Stimulated activated effector memory CD8-positive, alpha-beta T cell treated with anti-CD3 and anti-CD28 coated beads, Interleukin-12 subunit alpha, Interleukin-12 subunit beta, amount 100 ng/mL, for 72 hours (primary cell): ENCODE results near the gene PIN4.
"Not testable (repeated sequence)": the region's sequence is repeated elsewhere in the genome, so short reads cannot be mapped to it uniquely, and the experiment has no call there.

Experiments
- ATAC-seq: fragments of 150-1000 bp; cut with Tn5 transposase; 2 replicates; pipeline ENCODE4 v1.10.0; 2021
- DNase-seq, 2 donors: peaks; one replicate each; pipeline ENCODE4 v3.0.0; 2021 to 2022; ENCODE audit warnings: low spot score in 2 of 2
- H3K27ac Mint-ChIP-seq: one replicate; pipeline ENCODE4 v1.8.0; 2022; ENCODE audit warnings: mild to moderate bottlenecking, mixed read lengths
- H3K36me3 Mint-ChIP-seq: one replicate; pipeline ENCODE4 v1.8.0; 2022; ENCODE audit warnings: mild to moderate bottlenecking, mixed read lengths
- H3K4me1 Mint-ChIP-seq: one replicate; pipeline ENCODE4 v1.8.0; 2022; ENCODE audit warnings: mixed read lengths
- H3K4me3 Mint-ChIP-seq: one replicate; pipeline ENCODE4 v1.8.0; 2022; ENCODE audit warnings: mild to moderate bottlenecking, mixed read lengths
- H3K9me3 Mint-ChIP-seq: one replicate; pipeline ENCODE4 v1.8.0; 2022; ENCODE audit warnings: mixed read lengths

PIN4 gene

GRCh38 chrX:72169008-72169728 is 12.4 kb upstream of the PIN4 start:
- Mint-ChIP-seq H3K36me3 (no peaks in the 10 kb centered on the region), H3K4me1 (no peaks in the 10 kb centered on the region), H3K27ac (peak overlapping the region; percentile 68), H3K4me3 (peak overlapping the region; percentile 52), H3K9me3 (no peaks in the 10 kb centered on the region)
- peak; percentile 4 to 51 for DNase-seq
- ATAC-seq, result peak; percentile 91

DNA sequence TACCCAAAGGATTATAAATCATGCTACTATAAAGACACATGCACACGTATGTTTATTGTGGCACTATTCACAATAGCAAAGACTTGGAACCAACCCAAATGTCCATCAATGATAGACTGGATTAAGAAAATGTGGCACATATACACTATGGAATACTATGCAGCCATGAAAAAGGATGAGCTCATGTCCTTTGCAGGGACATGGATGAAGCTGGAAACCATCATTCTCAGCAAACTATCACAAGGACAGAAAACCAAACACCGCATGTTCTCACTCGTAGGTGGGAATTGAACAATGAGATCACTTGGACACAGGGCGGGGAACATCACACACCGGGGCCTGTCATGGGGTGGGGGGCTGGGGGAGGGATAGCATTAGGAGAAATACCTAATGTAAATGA is 5.3 kb upstream of the PIN4 start:
- DNase-seq, H3K4me3 Mint-ChIP-seq, H3K36me3 Mint-ChIP-seq, H3K4me1 Mint-ChIP-seq, H3K27ac Mint-ChIP-seq, ATAC-seq, H3K9me3 Mint-ChIP-seq: not testable (repeated sequence)

DNA sequence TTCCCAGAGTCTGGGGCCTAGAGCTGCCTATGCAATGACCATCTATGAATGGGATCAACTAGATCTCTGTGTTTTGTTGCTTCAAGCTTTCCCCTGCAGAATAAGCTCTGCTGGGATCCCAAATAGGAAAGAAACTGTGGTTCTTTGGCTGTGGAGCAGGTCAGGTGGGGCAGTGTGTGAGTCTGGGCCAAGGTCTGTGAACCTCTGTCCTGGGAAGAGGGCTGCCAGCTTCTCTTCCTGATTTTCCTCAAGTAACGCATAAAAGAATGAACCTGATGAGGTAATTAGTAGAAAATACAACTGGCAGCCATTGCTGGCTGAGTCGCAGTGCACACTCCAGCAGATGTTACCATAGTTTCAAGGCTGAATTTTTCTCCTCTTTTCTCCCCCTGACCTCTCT is 4.6 kb upstream of the PIN4 start:
- DNase-seq, result no peak
- H3K27ac Mint-ChIP-seq, result peak overlapping the region; percentile 50
- no peaks in the 10 kb centered on the region for H3K4me1 Mint-ChIP-seq
- no peak for ATAC-seq
- H3K4me3 Mint-ChIP-seq, result no peak overlapping the region
- no peaks in the 10 kb centered on the region for H3K36me3 Mint-ChIP-seq
- H3K9me3 Mint-ChIP-seq, result no peaks in the 10 kb centered on the region

- no peak overlapping the region for H3K4me3 Mint-ChIP-seq
- H3K27ac Mint-ChIP-seq, result no peak overlapping the region
- DNase-seq (no peak), ATAC-seq (no peak)
- no peaks in the 10 kb centered on the region for H3K36me3 Mint-ChIP-seq
- no peaks in the 10 kb centered on the region for H3K9me3 Mint-ChIP-seq
- peaks cover 6% of the 10 kb centered on the region for H3K4me1 Mint-ChIP-seq
These were observed 1.0 kb upstream of the PIN4 start for GRCh38 chrX:72180539-72180938.

- no peak overlapping the region for H3K27ac Mint-ChIP-seq
- H3K36me3 Mint-ChIP-seq, result no peaks in the 10 kb centered on the region
- DNase-seq (no peak), ATAC-seq (no peak)
- H3K9me3 Mint-ChIP-seq, result no peaks in the 10 kb centered on the region
- no peak overlapping the region for H3K4me3 Mint-ChIP-seq
- peaks cover 10% of the 10 kb centered on the region for H3K4me1 Mint-ChIP-seq
These were observed 1.4 kb downstream of the PIN4 start for GRCh38 chrX:72182924-72183323.

DNA sequence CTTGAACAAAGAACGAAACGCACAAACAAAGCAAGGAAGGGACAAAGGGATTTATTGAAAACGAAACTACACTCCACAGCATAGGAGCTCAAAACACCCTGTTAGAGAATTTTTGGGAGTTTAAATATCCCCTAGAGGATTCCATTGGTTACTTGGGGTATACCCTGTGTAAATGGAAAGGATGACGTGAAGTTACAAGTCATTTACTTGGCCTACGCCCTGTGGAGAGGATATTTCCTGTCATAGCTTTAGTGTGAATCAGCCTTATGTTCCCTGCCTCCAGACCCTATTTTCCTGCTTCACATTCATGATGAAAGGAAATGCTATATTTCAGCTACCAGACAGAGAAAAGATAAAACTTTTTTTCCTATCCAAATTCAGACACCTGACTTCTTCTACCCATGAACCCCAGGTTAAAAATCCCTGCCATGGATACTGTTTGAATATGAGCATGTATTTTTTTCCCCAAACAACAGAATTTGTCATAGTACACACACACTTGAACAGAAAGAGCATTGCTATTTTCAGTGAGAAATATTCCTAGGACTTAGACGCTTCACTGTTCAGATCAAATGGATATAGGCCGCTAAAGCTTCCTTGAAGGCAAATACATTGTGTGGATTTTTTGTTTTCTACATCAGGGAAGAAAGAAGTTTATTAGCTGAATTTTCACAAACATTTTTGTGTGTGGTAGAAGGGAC is 20.4 kb downstream of the PIN4 start:
- H3K9me3 Mint-ChIP-seq, result no peaks in the 10 kb centered on the region
- no peak for DNase-seq

GRCh38 chrX:72202792-72203401 is 21.3 kb downstream of the PIN4 start:
- no peak overlapping the region for H3K27ac Mint-ChIP-seq
- no peak overlapping the region for H3K4me3 Mint-ChIP-seq
- H3K36me3 Mint-ChIP-seq, result peaks cover 24% of the 10 kb centered on the region
- no peak for ATAC-seq
- no peak for DNase-seq
- no peaks in the 10 kb centered on the region for H3K9me3 Mint-ChIP-seq
- H3K4me1 Mint-ChIP-seq, result no peaks in the 10 kb centered on the region

More for the DNA sequence above, 20.4 kb downstream of the PIN4 start:
- no peak overlapping the region for H3K4me3 Mint-ChIP-seq
- no peak overlapping the region for H3K27ac Mint-ChIP-seq
- peaks cover 24% of the 10 kb centered on the region for H3K36me3 Mint-ChIP-seq
- ATAC-seq, result no peak
- H3K4me1 Mint-ChIP-seq, result no peaks in the 10 kb centered on the region

- DNase-seq, result no peak
- Mint-ChIP-seq H3K4me3 (no peak overlapping the region), H3K4me1 (no peaks in the 10 kb centered on the region), H3K27ac (no peak overlapping the region), H3K9me3 (no peaks in the 10 kb centered on the region), H3K36me3 (peaks cover 20% of the 10 kb centered on the region)
- ATAC-seq, result peak; percentile 82
These were observed 21.9 kb downstream of the PIN4 start for GRCh38 chrX:72203421-72203820.

DNA sequence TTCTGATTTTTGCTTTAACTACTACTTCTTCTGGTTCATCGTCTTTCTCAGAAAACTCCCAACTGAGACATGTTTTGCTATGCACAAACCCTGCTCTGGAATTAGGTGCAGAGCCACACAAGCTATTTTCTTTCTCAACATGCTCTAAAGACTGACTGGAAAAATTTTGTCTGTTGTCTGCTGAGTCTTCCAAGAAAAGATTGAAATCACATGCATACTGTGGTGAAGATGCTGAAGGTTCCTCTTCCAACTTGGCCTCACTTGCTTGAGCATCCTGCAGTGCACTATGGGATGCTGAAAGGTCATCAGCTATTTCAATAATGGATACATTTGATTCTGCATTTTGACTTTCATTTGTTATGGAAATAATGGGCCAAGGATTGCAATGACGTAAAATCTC is 24.1 kb downstream of the PIN4 start:
- H3K36me3 Mint-ChIP-seq, result peaks cover 21% of the 10 kb centered on the region
- H3K27ac Mint-ChIP-seq, result no peak overlapping the region
- H3K4me3 Mint-ChIP-seq, result no peak overlapping the region
- no peaks in the 10 kb centered on the region for H3K9me3 Mint-ChIP-seq
- DNase-seq, result no peak
- no peak for ATAC-seq
- H3K4me1 Mint-ChIP-seq, result no peaks in the 10 kb centered on the region

DNA sequence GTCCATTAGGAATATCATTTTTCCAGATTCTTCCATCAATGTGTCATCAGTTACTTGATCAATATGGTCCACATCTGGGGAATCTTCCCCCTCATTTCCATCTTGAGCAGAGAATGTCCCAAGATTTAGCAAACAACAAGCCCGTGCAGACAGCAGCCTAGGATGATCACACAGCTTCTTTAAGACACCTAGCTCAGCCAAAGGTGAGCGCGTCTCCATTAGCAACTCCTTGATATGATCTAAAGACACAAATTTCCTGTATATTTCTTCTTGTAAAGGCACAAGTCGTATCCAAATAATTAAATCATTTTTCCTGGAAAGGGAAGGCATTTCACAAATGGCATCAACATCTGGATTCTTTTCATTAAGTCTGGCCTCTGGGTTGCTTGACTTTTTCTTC is 25.8 kb downstream of the PIN4 start:
- Mint-ChIP-seq H3K36me3 (peaks cover 21% of the 10 kb centered on the region), H3K9me3 (no peaks in the 10 kb centered on the region), H3K4me3 (no peak overlapping the region), H3K27ac (no peak overlapping the region), H3K4me1 (no peaks in the 10 kb centered on the region)
- DNase-seq (no peak), ATAC-seq (no peak)

- Mint-ChIP-seq H3K36me3 (peaks cover 21% of the 10 kb centered on the region), H3K9me3 (no peaks in the 10 kb centered on the region), H3K27ac (no peak overlapping the region), H3K4me3 (no peak overlapping the region), H3K4me1 (no peaks in the 10 kb centered on the region)
- DNase-seq (no peak), ATAC-seq (no peak)
These were observed 26.7 kb downstream of the PIN4 start for GRCh38 chrX:72208126-72208800.

DNA sequence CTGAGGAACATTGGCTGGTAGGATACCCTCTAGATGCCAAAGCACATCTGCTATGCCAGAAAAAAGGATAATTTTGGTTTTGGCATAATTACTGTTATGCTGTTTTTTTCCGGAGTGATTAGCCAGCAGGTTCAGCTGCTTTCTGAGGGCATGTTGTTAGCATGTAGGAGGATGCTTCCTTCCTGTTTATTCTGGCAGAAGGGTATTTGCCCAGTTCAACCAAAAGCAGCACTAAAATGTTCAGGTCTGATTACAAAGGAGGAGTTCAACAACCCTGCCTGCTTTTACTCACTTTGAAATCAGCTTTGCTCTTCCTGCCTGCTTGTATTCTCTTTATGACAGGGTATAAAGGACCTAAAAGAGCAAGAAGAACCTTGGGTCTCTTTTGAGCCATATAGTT is 35.4 kb downstream of the PIN4 start:
- Mint-ChIP-seq H3K4me1 (no peaks in the 10 kb centered on the region), H3K4me3 (no peak overlapping the region), H3K27ac (no peak overlapping the region)

DNA sequence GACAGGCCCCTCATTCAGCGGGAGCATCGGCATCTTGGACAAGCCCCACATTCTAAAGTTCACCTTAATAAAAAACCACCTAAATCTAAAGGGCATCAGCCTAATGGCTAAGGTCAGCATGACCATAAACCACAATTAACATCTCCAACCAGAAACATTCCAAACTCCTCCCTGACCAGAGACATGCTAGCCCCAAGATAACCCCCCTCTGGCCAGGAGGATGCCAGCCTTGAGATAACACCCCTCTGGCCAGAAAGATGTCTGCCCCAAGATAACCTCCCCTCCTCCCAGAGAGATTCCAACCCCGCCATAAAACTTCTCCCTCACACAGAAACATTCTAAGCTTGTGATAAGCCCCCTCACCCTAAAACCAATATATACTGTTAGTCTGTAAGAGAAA is 38.8 kb downstream of the PIN4 start:
- not testable (repeated sequence) for H3K4me3 Mint-ChIP-seq, H3K9me3 Mint-ChIP-seq, ATAC-seq, H3K36me3 Mint-ChIP-seq, H3K4me1 Mint-ChIP-seq, DNase-seq, H3K27ac Mint-ChIP-seq

More for the DNA sequence above, 35.4 kb downstream of the PIN4 start:
- DNase-seq (no peak), ATAC-seq (no peak)
- H3K9me3 Mint-ChIP-seq, result no peaks in the 10 kb centered on the region
- no peaks in the 10 kb centered on the region for H3K36me3 Mint-ChIP-seq

DNA sequence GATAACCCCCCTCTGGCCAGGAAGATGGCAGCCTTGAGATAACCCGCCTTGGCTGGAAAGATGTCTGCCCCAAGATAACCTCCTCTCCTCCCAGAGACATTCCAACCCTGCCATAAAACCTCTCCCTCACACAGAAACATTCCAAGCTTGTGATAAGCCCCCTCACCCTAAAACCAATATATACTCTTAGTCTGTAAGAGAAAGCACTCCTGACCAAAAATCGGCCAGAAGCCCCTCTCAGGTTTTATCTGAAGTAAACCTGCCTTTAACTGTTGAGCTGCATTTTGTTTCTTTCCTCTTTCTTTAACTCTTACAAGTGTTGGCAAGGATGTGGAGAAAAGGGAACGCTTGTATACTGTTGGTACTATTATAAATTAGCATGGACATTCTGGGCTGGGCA is 48.7 kb downstream of the PIN4 start:
- Mint-ChIP-seq H3K36me3 (peaks cover 5% of the 10 kb centered on the region), H3K27ac (no peak overlapping the region), H3K4me1 (no peaks in the 10 kb centered on the region), H3K9me3 (no peaks in the 10 kb centered on the region), H3K4me3 (no peak overlapping the region)
- DNase-seq (no peak), ATAC-seq (no peak)

- no peaks in the 10 kb centered on the region for H3K9me3 Mint-ChIP-seq
- no peak for DNase-seq
- peaks cover 11% of the 10 kb centered on the region for H3K36me3 Mint-ChIP-seq
- ATAC-seq, result no peak
- no peak overlapping the region for H3K27ac Mint-ChIP-seq
- H3K4me1 Mint-ChIP-seq, result peaks cover 6% of the 10 kb centered on the region
- H3K4me3 Mint-ChIP-seq, result no peak overlapping the region
These were observed 55.3 kb downstream of the PIN4 start for GRCh38 chrX:72236841-72237240.
